GM12878 (cell line): Measurements from ENCODE around the gene GEMIN7. TPM values are rescaled to one million over a fixed set of nuclear protein-coding genes. Genes with fewer than 3 reads are reported as not detected.

Experiments
- ATAC-seq: fragments of 200-7000 bp; cut with Tn5 transposase; 3 replicates; pipeline ENCODE4 v1.9.1; 2020; ENCODE audit warnings: mild to moderate bottlenecking, moderate library complexity
- BruUV-seq: library from RNA; stranded (reverse); fragments of 400-500 nt; replicated peaks from 2 replicates; lab custom pipeline; 2021; lab: Mats Ljungman, UMichigan
- CTCF ChIA-PET: fragments of 300-600 bp; sonication (Branson Sonifier 250); formaldehyde crosslinking; extraction: SDS; loops from one replicate; lab custom pipeline; 2021; ENCODE audit warnings: inconsistent platforms; lab: Yijun Ruan, JAX
- POLR2A ChIA-PET: fragments of 350-600 bp; formaldehyde crosslinking; extraction: SDS; loops from one replicate; lab custom pipeline; 2021; ENCODE audit warnings: inconsistent platforms; lab: Charles Lee
- RAD21 ChIA-PET: fragments of 300-600 bp; sonication (Branson Sonifier 250); formaldehyde crosslinking; loops from one replicate; lab custom pipeline; 2023; ENCODE audit warnings: antibody characterized with exemption; ENCODE audit not compliant: unreplicated experiment; lab: Charles Lee
- SMC1A ChIA-PET: fragments of 300-600 bp; sonication (Branson Sonifier 250); formaldehyde crosslinking; loops from one replicate; lab custom pipeline; 2023; ENCODE audit not compliant: unreplicated experiment, uncharacterized antibody; lab: Charles Lee
- DNase-seq: peaks from one replicate; pipeline ENCODE4 v3.0.0-alpha.2; 2011; ENCODE audit warnings: low read depth, low spot score
- FAIRE-seq: peaks from 3 replicates; lab custom pipeline; 2011; peaks lifted over from hg19 to GRCh38; lab: Jason Lieb, UNC
- H2AFZ ChIP-seq: 2 replicates; pipeline ENCODE4 v1.6.0; 2011; ENCODE audit warnings: low read depth, low read length, control low read depth; ENCODE audit not compliant: control insufficient read depth
- H3K27ac ChIP-seq: 2 replicates; pipeline ENCODE4 v1.5.1; 2011; ENCODE audit warnings: control low read depth; ENCODE audit not compliant: control insufficient read depth, insufficient read depth
- H3K27me3 ChIP-seq, 2 experiments: replicated peaks in 1 of 2; 2 replicates each; pipeline versions ENCODE4 v1.6.0 to v1.6.1; 2011; ENCODE audit warnings: low read length in 1 of 2; ENCODE audit not compliant: control insufficient read depth in 2 of 2, insufficient read depth in 2 of 2
- H3K36me3 ChIP-seq, 2 experiments: 2 replicates each; pipeline ENCODE4 v1.5.1; 2011; ENCODE audit warnings: low read length in 1 of 2; ENCODE audit not compliant: control insufficient read depth in 2 of 2, insufficient read depth in 2 of 2
- H3K4me1 ChIP-seq: 2 replicates; pipeline ENCODE4 v1.6.1; 2011; ENCODE audit warnings: mild to moderate bottlenecking, low read length, moderate library complexity, mixed read lengths; ENCODE audit not compliant: control insufficient read depth, insufficient read depth
- H3K4me2 ChIP-seq: 2 replicates; pipeline ENCODE4 v1.6.0; 2011; ENCODE audit warnings: control low read depth; ENCODE audit not compliant: control insufficient read depth, insufficient read depth
- H3K4me3 ChIP-seq: fragments of 200-600 bp; sonication (generic); 2 replicates; pipeline ENCODE4 v1.5.1; 2016
- H3K79me2 ChIP-seq: 2 replicates; pipeline ENCODE4 v1.6.0; 2011; ENCODE audit warnings: low read length; ENCODE audit not compliant: control insufficient read depth, insufficient read depth
- H3K9ac ChIP-seq: 2 replicates; pipeline ENCODE4 v1.8.0; 2011; ENCODE audit warnings: low read length, control low read depth, mixed read lengths; ENCODE audit not compliant: control insufficient read depth, insufficient read depth
- H3K9me3 ChIP-seq: replicated peaks from 3 replicates; pipeline ENCODE4 v1.5.1; 2011; ENCODE audit warnings: mild to moderate bottlenecking, low read length; ENCODE audit not compliant: control insufficient read depth, insufficient read depth
- H4K20me1 ChIP-seq: 2 replicates; pipeline ENCODE4 v1.6.0; 2011; ENCODE audit not compliant: control insufficient read depth, insufficient read depth
- BCL11A ChIP-seq: IDR thresholded peaks from 2 replicates; pipeline ENCODE4 v1.6.1; 2011; ENCODE audit warnings: low read depth, low read length
- CEBPZ ChIP-seq: fragments of 150-350 bp; IDR thresholded peaks from 2 replicates; pipeline ENCODE4 v1.6.1; 2016; ENCODE audit warnings: low read depth, low read length
- EED ChIP-seq: sonication (generic); IDR thresholded peaks from 2 replicates; pipeline ENCODE4 v1.6.1; 2016; ENCODE audit warnings: antibody characterized with exemption, low read depth
- ELK1 ChIP-seq: IDR thresholded peaks from 2 replicates; pipeline ENCODE4 v1.6.1; 2012; ENCODE audit warnings: low read depth, low read length, improper control_type of control experiment
- HSF1 ChIP-seq: fragments of 150-350 bp; IDR thresholded peaks from 2 replicates; pipeline ENCODE4 v1.6.1; 2014; ENCODE audit warnings: mild to moderate bottlenecking, low read depth, low read length
- KAT2A ChIP-seq: conservative IDR thresholded peaks from 2 replicates; pipeline ENCODE4 v1.6.1; 2011; ENCODE audit warnings: low read depth, low read length; ENCODE audit not compliant: control insufficient read depth
- NKRF ChIP-seq: fragments of 450-650 bp; conservative IDR thresholded peaks from 2 replicates; pipeline ENCODE4 v1.6.1; 2017; ENCODE audit warnings: mild to moderate bottlenecking, moderate library complexity
- NRF1 ChIP-seq: conservative IDR thresholded peaks from 2 replicates; pipeline ENCODE4 v1.6.1; 2011; ENCODE audit warnings: mild to moderate bottlenecking, low read depth, low read length, improper control_type of control experiment
- POU2F2 ChIP-seq: IDR thresholded peaks from 3 replicates; pipeline ENCODE4 v1.6.1; 2011; ENCODE audit warnings: low read depth, mild to moderate bottlenecking, low read length, borderline replicate concordance
- RB1 ChIP-seq: fragments of 450-650 bp; formaldehyde crosslinking; IDR thresholded peaks from 2 replicates; pipeline ENCODE4 v1.6.1; 2017; ENCODE audit warnings: mild to moderate bottlenecking, borderline replicate concordance
- TARDBP ChIP-seq: IDR thresholded peaks from 2 replicates; pipeline ENCODE4 v1.6.1; 2016; ENCODE audit warnings: borderline replicate concordance
- ZNF384 ChIP-seq: IDR thresholded peaks from 2 replicates; pipeline ENCODE4 v1.6.1; 2012; ENCODE audit warnings: low read depth, mild to moderate bottlenecking, low read length, improper control_type of control experiment, borderline replicate concordance
- WGBS: methylation state at CpG from one replicate; pipeline ENCODE4 v1.1.6; 2016; ENCODE audit warnings: low lambda C conversion rate; ENCODE audit not compliant: insufficient replicate concordance, insufficient coverage; ENCODE audit errors: missing lambda C conversion rate; 5-methylcytosine and 5-hydroxymethylcytosine counted together
- in situ Hi-C: fragments of 300-500 bp; cut with MboI; formaldehyde crosslinking; loops from 9 replicates; pipeline ENCODE4 v1.14.3; 2018; ENCODE audit warnings: mixed read lengths
- intact Hi-C: fragments of 100-400 bp; cut with micrococcal nuclease; formaldehyde crosslinking; loops from one replicate; pipeline ENCODE4 v1.14.2; 2022; ENCODE audit not compliant: unreplicated experiment
- polyA plus RNA-seq, 11 experiments: library from polyadenylated mRNA; depleted of rRNA in 4 of 11; unstranded in 6 of 11; stranded (reverse) in 5 of 11; fragments of >200 nt; fragmentation: Nextera tagmentation in 4 of 11; fragmentation: Illumina TruSeq in 1 of 11; extraction: Ambion mirVana in 4 of 11; extraction: Trizol in 1 of 11; gene quantifications; 1 replicate in 1 of 11; 2 replicates in 10 of 11; pipeline versions ENCODE4 v1.2.1 to v1.2.3, GENCODE V29; 2011 to 2016; ENCODE audit warnings: inconsistent platforms in 2 of 11, missing spikeins in 2 of 11, low read depth in 1 of 11
- total RNA-seq, 4 experiments: library from RNA; depleted of rRNA in 3 of 4; stranded (reverse); fragments of >200 nt in 3 of 4; fragmentation: Illumina TruSeq in 1 of 4; extraction: Trizol in 1 of 4; gene quantifications; 2 replicates each; pipeline versions ENCODE4 v1.2.1 to v1.2.3, GENCODE V29; 2013 to 2021

The GEMIN7 gene
- total and polyA plus RNA-seq, 10 of the 15 experiments (the other 5 are each of a cell fraction or from before 2014, with no cell fraction given): 21.1 to 76.7 (median 44.9) TPM

DNA sequence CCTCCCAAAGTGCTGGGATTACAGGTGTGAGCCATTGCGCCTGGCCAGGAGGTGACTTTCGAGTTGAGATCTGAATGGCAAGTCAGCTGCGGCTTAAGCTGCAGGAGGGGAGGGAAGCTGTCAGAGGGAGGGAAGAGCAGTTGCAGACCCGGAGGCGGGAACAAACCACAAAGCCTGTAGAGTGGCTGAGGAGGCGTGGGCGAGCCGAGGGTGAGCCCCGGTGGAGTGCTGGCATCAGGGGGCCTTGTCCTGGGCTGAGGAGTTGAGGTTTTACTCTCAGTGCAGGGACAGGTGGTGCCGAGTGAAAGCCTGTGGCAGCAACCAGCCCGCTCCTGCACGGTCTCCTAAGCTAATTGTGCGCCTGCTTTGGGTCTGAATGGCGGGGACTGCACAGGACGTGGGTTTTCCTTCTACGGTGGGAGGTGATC lies 38.1 kb downstream of the GEMIN7 start:
- peaks cover 3% of the 10 kb centered on the region; the same call in 1 of the 2 replicates for H4K20me1 ChIP-seq
- CTCF ChIA-PET: interaction anchor here (0.7 to 3.2 kb wide), 10 partner anchors 14 to 321 kb away, joined by 3 to 16 read pairs (median 4); partner anchors contain the start of genes BLOC1S3, PPP1R37 and TRAPPC6A
- no peaks in the 10 kb centered on the region for H3K27me3 ChIP-seq
- ATAC-seq: peak; percentile 74
- H2AFZ ChIP-seq: no peak overlapping the region
- BruUV-seq: no TSS peak
- H3K4me2 ChIP-seq: peak overlapping the region; percentile 81
- POLR2A ChIA-PET: interaction anchor here (1.0 to 2.9 kb wide), 5 partner anchors 12 to 467 kb away, joined by 3 to 18 read pairs (median 8); partner anchors contain the start of genes OPA3 and PPP1R37
- peaks cover 80% of the 10 kb centered on the region for H3K4me1 ChIP-seq
- H3K79me2 ChIP-seq: peaks cover 70% of the 10 kb centered on the region
- RAD21 ChIA-PET: interaction anchor here (0.7 to 2.2 kb wide), 4 partner anchors 9 to 61 kb away, joined by 3 to 12 read pairs (median 6); partner anchors contain the start of gene TRAPPC6A
- intact Hi-C loops (no loop called here), in situ Hi-C loops (no loop called here)
- peaks cover 0 to 3% of the 10 kb centered on the region in 2 experiments; a peak in 2 of 4 replicates for H3K36me3 ChIP-seq
- FAIRE-seq: peak; percentile 71
- H3K4me3 ChIP-seq: no peak overlapping the region
- SMC1A ChIA-PET: interaction anchor here (1.3 to 2.3 kb wide), 3 partner anchors 20 to 43 kb away, joined by 4 to 7 read pairs (median 7); partner anchors contain the start of gene PPP1R37
- peak overlapping the region; percentile 31 for H3K27ac ChIP-seq
- H3K9me3 ChIP-seq: no peaks in the 10 kb centered on the region
- WGBS: 1% methylated on average over 16 of the region's 16 CpGs
- DNase-seq: peak; percentile 73
- no peak overlapping the region for H3K9ac ChIP-seq
- TF ChIP-seq RB1: peak; percentile 61; the same call in 1 of the 2 replicates
- TF ChIP-seq NKRF: 0 out of 2 replicates have a peak, but pooled peaks have one; percentile 35
- TF ChIP-seq EED: peak; percentile 89
- no peak for TF ChIP-seq TARDBP
- TF ChIP-seq POU2F2: no peak
- TF ChIP-seq ZNF384: no peak
- no peak for TF ChIP-seq ELK1
- no peak for TF ChIP-seq CEBPZ
- no peak for TF ChIP-seq NRF1
- no peak for TF ChIP-seq KAT2A
- TF ChIP-seq HSF1: no peak
- TF ChIP-seq BCL11A: no peak
